ENCODE data around the gene SLC6A17. TPM values are rescaled to one million over a fixed set of nuclear protein-coding genes. Genes with fewer than 3 reads are reported as not detected.

The SLC6A17 gene
- total RNA-seq, 1 donor from 2014 or later = 0.11 TPM

DNA sequence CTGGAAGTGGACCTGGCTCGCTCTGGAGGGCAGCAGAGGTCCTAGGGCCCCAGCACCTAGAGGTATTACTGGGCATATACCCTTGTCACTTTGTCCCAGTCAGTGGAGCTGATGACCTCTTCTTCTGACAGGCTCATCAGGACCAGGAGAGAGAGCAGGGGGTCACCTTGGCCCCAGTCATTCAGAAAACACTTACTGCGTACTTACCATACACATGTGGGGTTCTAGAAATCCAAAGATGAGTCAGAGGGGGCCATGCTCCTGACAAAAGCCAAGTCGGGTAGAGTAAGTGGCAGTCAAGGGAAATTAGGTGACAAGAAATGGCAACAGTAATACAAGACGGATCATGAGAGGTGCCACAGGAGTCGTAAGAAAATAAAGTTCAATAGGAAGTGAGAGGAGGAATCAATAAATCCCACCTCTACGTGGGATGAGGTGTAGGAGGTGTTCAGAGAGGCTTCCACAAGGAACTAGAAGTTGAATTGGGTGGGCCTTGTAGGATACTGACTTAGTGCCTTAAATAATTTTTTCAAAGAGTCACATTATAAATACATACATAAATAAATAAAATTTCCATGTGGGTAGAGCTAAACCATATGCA is 66.7 kb downstream of the SLC6A17 start:
- intact Hi-C loops (cut with DNase I) = no loop called here
- no peak for DNase-seq (ENCODE audit: low spot score in 2 of 2)
- H3K27me3 ChIP-seq = no peaks in the 10 kb centered on the region
- no peak overlapping the region for H3K4me3 ChIP-seq
- peaks cover 0 to 11% of the 10 kb centered on the region in 2 donors for H3K4me1 ChIP-seq
- H3K27ac ChIP-seq = no peak overlapping the region
- H3K36me3 ChIP-seq = peaks cover 0 to 9% of the 10 kb centered on the region in 2 donors
- TF ChIP-seq, protein P1, sequence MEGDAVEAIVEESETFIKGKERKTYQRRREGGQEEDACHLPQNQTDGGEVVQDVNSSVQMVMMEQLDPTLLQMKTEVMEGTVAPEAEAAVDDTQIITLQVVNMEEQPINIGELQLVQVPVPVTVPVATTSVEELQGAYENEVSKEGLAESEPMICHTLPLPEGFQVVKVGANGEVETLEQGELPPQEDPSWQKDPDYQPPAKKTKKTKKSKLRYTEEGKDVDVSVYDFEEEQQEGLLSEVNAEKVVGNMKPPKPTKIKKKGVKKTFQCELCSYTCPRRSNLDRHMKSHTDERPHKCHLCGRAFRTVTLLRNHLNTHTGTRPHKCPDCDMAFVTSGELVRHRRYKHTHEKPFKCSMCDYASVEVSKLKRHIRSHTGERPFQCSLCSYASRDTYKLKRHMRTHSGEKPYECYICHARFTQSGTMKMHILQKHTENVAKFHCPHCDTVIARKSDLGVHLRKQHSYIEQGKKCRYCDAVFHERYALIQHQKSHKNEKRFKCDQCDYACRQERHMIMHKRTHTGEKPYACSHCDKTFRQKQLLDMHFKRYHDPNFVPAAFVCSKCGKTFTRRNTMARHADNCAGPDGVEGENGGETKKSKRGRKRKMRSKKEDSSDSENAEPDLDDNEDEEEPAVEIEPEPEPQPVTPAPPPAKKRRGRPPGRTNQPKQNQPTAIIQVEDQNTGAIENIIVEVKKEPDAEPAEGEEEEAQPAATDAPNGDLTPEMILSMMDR (IDR thresholded peaks at IDR 0.05) = no peak
- no peaks in the 10 kb centered on the region for H3K9me3 ChIP-seq

DNA sequence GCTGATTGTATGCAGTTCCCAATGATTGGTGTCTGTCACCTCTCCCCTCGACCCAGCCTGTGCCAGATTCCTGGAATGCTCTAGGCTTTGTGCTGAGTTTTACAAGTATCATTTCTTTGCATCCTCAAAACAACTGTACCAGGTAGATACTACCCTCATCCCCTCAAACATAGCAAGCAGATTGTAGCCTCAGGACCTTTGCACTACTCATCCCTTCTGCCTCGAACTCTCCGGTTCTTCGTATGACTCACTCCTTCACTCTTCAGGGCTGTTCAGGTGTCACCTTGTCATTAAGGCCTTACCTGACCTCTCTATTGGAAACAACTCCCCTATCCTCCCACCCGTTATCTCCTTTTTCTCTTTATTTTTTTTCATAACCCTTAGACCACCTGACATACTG is 67.8 kb downstream of the SLC6A17 start:
- intact Hi-C loops (cut with DNase I) = no loop called here
- Histone ChIP-seq H3K9me3 (no peaks in the 10 kb centered on the region), H3K27ac (no peak overlapping the region)

DNA sequence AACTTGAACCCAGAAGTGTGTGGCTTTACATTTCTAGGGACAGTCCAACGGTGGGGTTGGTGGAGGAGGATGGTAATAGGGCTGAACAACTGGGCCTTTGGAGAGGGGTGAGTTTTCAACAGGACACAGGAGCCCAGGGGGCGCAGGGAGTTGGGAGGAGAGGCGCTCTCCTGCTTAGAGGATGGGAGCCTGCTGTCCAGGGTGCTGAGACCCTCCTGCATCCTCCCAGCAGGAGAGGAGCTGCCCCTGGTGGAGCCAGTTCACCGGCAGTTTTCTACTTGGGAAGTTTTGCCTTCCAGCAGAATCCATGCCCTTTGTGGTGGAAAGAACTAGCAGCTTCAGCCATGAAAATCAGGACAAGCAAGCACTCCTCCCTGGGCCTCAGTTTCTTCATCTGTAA is 68.4 kb downstream of the SLC6A17 start:
- intact Hi-C loops (cut with DNase I) = no loop called here
- no peak for DNase-seq (ENCODE audit: low spot score in 2 of 2)
- H3K36me3 ChIP-seq = peaks cover 10 to 26% of the 10 kb centered on the region in 2 donors
- H3K27me3 ChIP-seq = no peaks in the 10 kb centered on the region
- H3K9me3 ChIP-seq = no peaks in the 10 kb centered on the region
- TF ChIP-seq, protein P1 (IDR thresholded peaks at IDR 0.05) = no peak
- no peak overlapping the region for H3K27ac ChIP-seq
- H3K4me3 ChIP-seq = no peak overlapping the region
- H3K4me1 ChIP-seq = peaks cover 0 to 4% of the 10 kb centered on the region in 2 donors

More for the DNA sequence above, 67.8 kb downstream of the SLC6A17 start:
- DNase-seq (ENCODE audit: low spot score in 2 of 2) = no peak
- Histone ChIP-seq H3K4me1 (peaks cover 0 to 6% of the 10 kb centered on the region in 2 donors), H3K4me3 (no peak overlapping the region), H3K36me3 (peaks cover 4 to 20% of the 10 kb centered on the region in 2 donors), H3K27me3 (no peaks in the 10 kb centered on the region)
- TF ChIP-seq, protein P1 (IDR thresholded peaks at IDR 0.05) = no peak

DNA sequence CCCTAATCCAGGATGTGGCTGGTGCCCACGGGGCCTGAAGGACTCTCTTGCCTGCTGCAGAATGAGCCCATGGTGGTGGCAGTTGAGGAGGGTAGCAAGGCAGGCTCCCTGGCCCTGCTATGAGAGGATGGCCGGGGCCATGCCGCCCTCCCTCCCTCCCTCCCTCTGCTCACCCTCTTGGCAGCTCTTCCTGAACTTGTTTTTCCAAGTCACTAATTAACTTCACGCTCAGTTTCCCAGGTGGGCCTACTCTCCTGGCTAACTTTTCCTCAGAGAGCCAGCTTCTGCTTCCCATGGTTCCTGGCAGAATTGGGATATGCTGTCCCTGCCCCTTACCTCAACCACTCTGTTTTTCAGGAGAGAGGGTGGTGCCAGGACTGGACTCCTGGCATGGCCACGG is 70.0 kb downstream of the SLC6A17 start:
- H3K36me3 ChIP-seq = peaks cover 11 to 31% of the 10 kb centered on the region in 2 donors
- H3K4me3 ChIP-seq = no peak overlapping the region
- intact Hi-C loops (cut with DNase I) = no loop called here
- no peaks in the 10 kb centered on the region for H3K9me3 ChIP-seq
- DNase-seq (ENCODE audit: low spot score in 2 of 2) = no peak
- TF ChIP-seq, protein P1 (IDR thresholded peaks at IDR 0.05) = no peak
- H3K27me3 ChIP-seq = no peaks in the 10 kb centered on the region
- no peak overlapping the region for H3K27ac ChIP-seq
- H3K4me1 ChIP-seq = no peaks in the 10 kb centered on the region

DNA sequence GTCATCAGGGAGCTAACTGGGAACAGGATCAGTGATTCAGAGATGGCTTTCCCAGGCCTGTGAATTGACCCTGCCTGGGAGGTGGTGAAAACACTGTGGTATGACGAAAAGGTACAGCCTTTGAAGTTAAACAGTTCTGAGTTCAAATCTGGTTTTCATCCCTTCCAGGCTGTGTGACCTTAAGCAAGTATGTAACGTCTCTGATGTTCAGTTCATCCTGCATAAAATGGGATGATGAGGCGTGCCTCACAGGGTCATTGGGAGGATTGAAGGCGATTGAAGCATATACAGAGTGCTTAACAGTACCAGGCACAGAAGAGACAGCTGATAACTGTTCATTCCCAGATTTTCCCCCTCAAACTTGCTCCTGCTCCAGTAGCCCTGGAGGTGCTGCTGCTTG is 70.8 kb downstream of the SLC6A17 start:
- H3K4me3 ChIP-seq = no peak overlapping the region
- TF ChIP-seq, protein P1 (IDR thresholded peaks at IDR 0.05) = no peak
- H3K4me1 ChIP-seq = no peaks in the 10 kb centered on the region
- peaks cover 14 to 37% of the 10 kb centered on the region in 2 donors for H3K36me3 ChIP-seq
- no peaks in the 10 kb centered on the region for H3K27me3 ChIP-seq
- H3K9me3 ChIP-seq = no peaks in the 10 kb centered on the region
- H3K27ac ChIP-seq = no peak overlapping the region
- intact Hi-C loops (cut with DNase I) = no loop called here
- DNase-seq (ENCODE audit: low spot score in 2 of 2) = no peak

DNA sequence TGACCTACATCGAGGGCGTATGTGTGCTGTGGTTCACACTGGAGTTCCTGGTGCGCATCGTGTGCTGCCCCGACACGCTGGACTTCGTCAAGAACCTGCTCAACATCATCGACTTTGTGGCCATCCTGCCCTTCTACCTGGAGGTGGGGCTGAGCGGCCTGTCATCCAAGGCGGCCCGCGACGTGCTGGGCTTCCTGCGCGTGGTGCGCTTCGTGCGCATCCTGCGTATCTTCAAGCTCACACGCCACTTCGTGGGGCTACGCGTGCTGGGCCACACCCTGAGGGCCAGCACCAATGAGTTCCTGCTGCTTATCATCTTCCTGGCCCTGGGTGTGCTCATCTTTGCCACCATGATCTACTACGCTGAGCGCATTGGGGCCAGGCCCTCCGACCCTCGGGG is 72.8 kb downstream of the SLC6A17 start:
- no peak overlapping the region for H3K4me3 ChIP-seq
- intact Hi-C loops (cut with DNase I) = no loop called here
- H3K27me3 ChIP-seq = no peaks in the 10 kb centered on the region
- no peaks in the 10 kb centered on the region for H3K9me3 ChIP-seq
- TF ChIP-seq, protein P1 (IDR thresholded peaks at IDR 0.05) = no peak
- H3K27ac ChIP-seq = no peak overlapping the region
- no peak for DNase-seq (ENCODE audit: low spot score in 2 of 2)
- H3K36me3 ChIP-seq = peaks cover 22 to 57% of the 10 kb centered on the region in 2 donors
- no peaks in the 10 kb centered on the region for H3K4me1 ChIP-seq

All from ascending aorta (tissue), 2 donors.